Measurements from ENCODE around the gene REEP5.
"Not testable (repeated sequence)": the region's sequence is repeated elsewhere in the genome, so short reads cannot be mapped to it uniquely, and the experiment has no call there.

REEP5 gene

GRCh38 chr5:112960863-112961504 lies 39.0 kb upstream of the REEP5 start:
- DNase-seq (ENCODE audit: low read depth): no peak
- in situ Hi-C loops (cut with HindIII; ENCODE audit: low sequenced_read_pairs): no loop called here
- no peak overlapping the region for H3K4me3 ChIP-seq (ENCODE audit: low read depth, low read length)
- TF ChIP-seq CTCF (IDR thresholded peaks at IDR 0.05; ENCODE audit: low read depth, low read length, missing control alignments): no peak

GRCh38 chr5:112960315-112960714 lies 38.3 kb upstream of the REEP5 start:
- in situ Hi-C loops (cut with HindIII; ENCODE audit: low sequenced_read_pairs): no loop called here
- no peak for DNase-seq (ENCODE audit: low read depth)
- no peak overlapping the region for H3K4me3 ChIP-seq (ENCODE audit: low read depth, low read length)
- no peak for TF ChIP-seq CTCF (IDR thresholded peaks at IDR 0.05; ENCODE audit: low read depth, low read length, missing control alignments)

GRCh38 chr5:112959872-112960271 lies 37.8 kb upstream of the REEP5 start:
- H3K4me3 ChIP-seq (ENCODE audit: low read depth, low read length); in situ Hi-C loops (cut with HindIII; ENCODE audit: low sequenced_read_pairs); DNase-seq (ENCODE audit: low read depth): not testable (repeated sequence)

GRCh38 chr5:112958093-112959088 lies 36.4 kb upstream of the REEP5 start:
- in situ Hi-C loops (cut with HindIII; ENCODE audit: low sequenced_read_pairs): no loop called here
- DNase-seq (ENCODE audit: low read depth): peak; percentile 98
- TF ChIP-seq CTCF (IDR thresholded peaks at IDR 0.05; ENCODE audit: low read depth, low read length, missing control alignments): no peak
- H3K4me3 ChIP-seq (ENCODE audit: low read depth, low read length): no peak overlapping the region

GRCh38 chr5:112957036-112957808 lies 35.2 kb upstream of the REEP5 start:
- TF ChIP-seq CTCF (IDR thresholded peaks at IDR 0.05; ENCODE audit: low read depth, low read length, missing control alignments): no peak
- no peak for DNase-seq (ENCODE audit: low read depth)
- no peak overlapping the region for H3K4me3 ChIP-seq (ENCODE audit: low read depth, low read length)
- in situ Hi-C loops (cut with HindIII; ENCODE audit: low sequenced_read_pairs): no loop called here

- no peak for TF ChIP-seq CTCF (IDR thresholded peaks at IDR 0.05; ENCODE audit: low read depth, low read length, missing control alignments)
- in situ Hi-C loops (cut with HindIII; ENCODE audit: low sequenced_read_pairs): no loop called here
Observed at GRCh38 chr5:112956606-112957005, 34.6 kb upstream of the REEP5 start.

More at GRCh38 chr5:112956606-112957005, 34.6 kb upstream of the REEP5 start:
- no peak overlapping the region for H3K4me3 ChIP-seq (ENCODE audit: low read depth, low read length)
- DNase-seq (ENCODE audit: low read depth): no peak
